ENCODE results near the gene SNX5. TPM values are rescaled to one million over a fixed set of nuclear protein-coding genes. Genes with fewer than 3 reads are reported as not detected.

The SNX5 gene
- total and polyA plus RNA-seq, 2 of the 13 experiments (the other 11 are each of a cell fraction or from before 2014, with no cell fraction given) = 664 to 1,040 TPM

- TF ChIP-seq HMGXB3 (CRISPR knock-in tag; IDR thresholded peaks at IDR 0.05; ENCODE audit: borderline replicate concordance) = peak; percentile 95
- peak; percentile 64; the same call in 1 of the 2 replicates for TF ChIP-seq ZNF710 (CRISPR knock-in tag; IDR thresholded peaks at IDR 0.05; ENCODE audit: borderline replicate concordance)
- peak; percentile 81 for TF ChIP-seq NFYC (CRISPR knock-in tag; IDR thresholded peaks at IDR 0.05)
- TF ChIP-seq ZNF615 (CRISPR knock-in tag; IDR thresholded peaks at IDR 0.05; ENCODE audit: borderline replicate concordance) = no peak; the same call in 1 of the 2 replicates
- 0 out of 2 replicates have a peak, but pooled peaks have one; percentile 85 for TF ChIP-seq ZBTB44 (CRISPR knock-in tag; IDR thresholded peaks at IDR 0.05)
- peak; percentile 87 for TF ChIP-seq RCOR2 (CRISPR knock-in tag; IDR thresholded peaks at IDR 0.05)
- TF ChIP-seq TFAP4 (IDR thresholded peaks at IDR 0.05; ENCODE audit: borderline replicate concordance, low read depth) = peak; percentile 26; the same call in 1 of the 2 replicates
- TF ChIP-seq POLR2AphosphoS2 (IDR thresholded peaks at IDR 0.05; ENCODE audit: low read depth, low read length) = peak; percentile 96
- peak; percentile 98 for TF ChIP-seq ZNF891 (CRISPR knock-in tag; IDR thresholded peaks at IDR 0.05)
- TF ChIP-seq SAFB2 (CRISPR knock-in tag; IDR thresholded peaks at IDR 0.05; ENCODE audit: borderline replicate concordance, low read depth) = peak; percentile 99
- TF ChIP-seq RAD51 (IDR thresholded peaks at IDR 0.05; ENCODE audit: borderline replicate concordance) = peak; percentile 43; the same call in 1 of the 2 replicates
- peak; percentile 99 for TF ChIP-seq HOXA9 (CRISPR knock-in tag; IDR thresholded peaks at IDR 0.05; ENCODE audit: borderline replicate concordance)
- 0 out of 2 replicates have a peak, but pooled peaks have one; percentile 57 for TF ChIP-seq ZNF17 (CRISPR knock-in tag; IDR thresholded peaks at IDR 0.05)
- TF ChIP-seq BRCA1 (CRISPR knock-in tag; IDR thresholded peaks at IDR 0.05) = no peak; the same call in 1 of the 2 replicates
- peak; percentile 89 for TF ChIP-seq CCDC6 (CRISPR knock-in tag; IDR thresholded peaks at IDR 0.05)
- no peak for TF ChIP-seq ATF6 (CRISPR knock-in tag; conservative IDR thresholded peaks at IDR 0.05)
- peak; percentile 98 for TF ChIP-seq ZNF446 (CRISPR knock-in tag; IDR thresholded peaks at IDR 0.05)
Observed at GRCh38 chr20:17968366-17969277, at the start of gene SNX5, which contains the start of gene MGME1 (continued).
